AG04450 (cell line): Measurements from ENCODE around the gene DPCD. TPM values are rescaled to one million over a fixed set of nuclear protein-coding genes. Genes with fewer than 3 reads are reported as not detected.

ENCODE experiments used
- CTCF ChIA-PET: fragments of 300-600, 350-600 bp; formaldehyde crosslinking; extraction: SDS; loops from one replicate; lab custom pipeline; 2022; ENCODE audit warnings: antibody characterized with exemption, inconsistent platforms; lab: Charles Lee
- POLR2A ChIA-PET: fragments of 350-600 bp; formaldehyde crosslinking; extraction: SDS; loops from one replicate; lab custom pipeline; 2021; ENCODE audit warnings: antibody characterized with exemption, inconsistent platforms; lab: Yijun Ruan, JAX
- DNase-seq: peaks from one replicate; pipeline ENCODE4 v3.0.0-alpha.2; 2011; ENCODE audit warnings: low read depth, low spot score
- H3K27ac ChIP-seq: one replicate; pipeline ENCODE4 v1.5.1; 2012; ENCODE audit warnings: low read depth, low read length, control low read depth
- H3K27me3 ChIP-seq: one replicate; pipeline ENCODE4 v1.6.0; 2012; ENCODE audit warnings: low read length; ENCODE audit not compliant: control insufficient read depth, insufficient read depth
- H3K4me3 ChIP-seq: 2 replicates; pipeline ENCODE4 v1.5.1; 2011; ENCODE audit warnings: mild to moderate bottlenecking, low read depth, low read length, control low read depth
- H3K9me3 ChIP-seq: 2 replicates; pipeline ENCODE4 v1.5.1; 2012; ENCODE audit warnings: low read length; ENCODE audit not compliant: control insufficient read depth, insufficient read depth
- CTCF ChIP-seq: IDR thresholded peaks from 2 replicates; pipeline ENCODE4 v1.5.1; 2011; ENCODE audit warnings: low read depth, low read length, control low read depth, inconsistent platforms
- polyA plus RNA-seq: library from polyadenylated mRNA; depleted of rRNA; stranded (reverse); fragments of >200 nt; gene quantifications from 2 replicates; pipeline ENCODE4 v1.2.3, GENCODE V29; 2011

DPCD gene
- polyA plus RNA-seq, 1 experiment, result 49.7 TPM

GRCh38 chr10:101566333-101567164 lies 21.6 kb upstream of the DPCD start:
- Histone ChIP-seq H3K27ac (no peak overlapping the region), H3K9me3 (no peaks in the 10 kb centered on the region; the same call in 1 of the 2 replicates), H3K4me3 (peak overlapping the region; percentile 31), H3K27me3 (peaks cover 44% of the 10 kb centered on the region)
- POLR2A ChIA-PET, result no interaction called here
- CTCF ChIA-PET, result interaction anchor here (1.3 to 7.4 kb wide), 2 partner anchors 352 to 354 kb away, joined by 4 to 132 read pairs; no protein-coding TSS in a partner anchor
- DNase-seq, result no peak
- no peak for TF ChIP-seq CTCF

- POLR2A ChIA-PET, result no interaction called here
- TF ChIP-seq CTCF, result no peak
Measured at GRCh38 chr10:101567165-101568006, 20.7 kb upstream of the DPCD start.

GRCh38 chr10:101568054-101568745 lies 19.9 kb upstream of the DPCD start:
- POLR2A ChIA-PET, result no interaction called here
- no peak overlapping the region for H3K27ac ChIP-seq
- no peak for DNase-seq
- CTCF ChIA-PET, result interaction anchor here (1.0 to 7.4 kb wide), 2 partner anchors 266 to 356 kb away, joined by 3 to 132 read pairs; no protein-coding TSS in a partner anchor
- peaks cover 8% of the 10 kb centered on the region for H3K9me3 ChIP-seq
- H3K27me3 ChIP-seq, result peaks cover 39% of the 10 kb centered on the region
- no peak overlapping the region for H3K4me3 ChIP-seq
- TF ChIP-seq CTCF, result no peak

More at GRCh38 chr10:101567165-101568006, 20.7 kb upstream of the DPCD start:
- H3K27me3 ChIP-seq, result peaks cover 44% of the 10 kb centered on the region
- CTCF ChIA-PET, result interaction anchor here (1.0 to 7.4 kb wide), 2 partner anchors 266 to 355 kb away, joined by 3 to 132 read pairs; no protein-coding TSS in a partner anchor
- H3K9me3 ChIP-seq, result peaks cover 2% of the 10 kb centered on the region
- no peak overlapping the region for H3K4me3 ChIP-seq
- no peak overlapping the region for H3K27ac ChIP-seq
- DNase-seq, result no peak

- no peak for TF ChIP-seq CTCF
- peaks cover 8% of the 10 kb centered on the region for H3K9me3 ChIP-seq
- H3K27me3 ChIP-seq, result peaks cover 39% of the 10 kb centered on the region
- ChIA-PET POLR2A (no interaction called here), CTCF (interaction anchor here (0.6 to 7.4 kb wide), 13 partner anchors 13 to 398 kb away, joined by 3 to 132 read pairs (median 5); partner anchors contain the start of genes DPCD and POLL)
- H3K4me3 ChIP-seq, result peak overlapping the region; percentile 68; the same call in 1 of the 2 replicates
- DNase-seq, result no peak
- no peak overlapping the region for H3K27ac ChIP-seq
Measured at GRCh38 chr10:101569323-101569621, 18.8 kb upstream of the DPCD start.
